CD14-positive monocyte (primary cell): Measurements from ENCODE around the gene SRF. TPM values are rescaled to one million over a fixed set of nuclear protein-coding genes. Genes with fewer than 3 reads are reported as not detected.

Experiments
- DNase-seq, 3 donors: peaks; one replicate each; pipeline ENCODE4 v3.0.0-alpha.2; 2011 to 2022
- H2AFZ ChIP-seq: 2 replicates; pipeline ENCODE4 v1.6.0; 2012; ENCODE audit warnings: mild to moderate bottlenecking, low read depth, low read length, inconsistent platforms; ENCODE audit not compliant: insufficient read depth, poor library complexity, severe bottlenecking
- H3K27ac ChIP-seq, 2 donors: 1 replicate in 1 of 2; 2 replicates in 1 of 2; pipeline ENCODE4 v1.5.1; 2012 to 2013; ENCODE audit warnings: low read length in 2 of 2, control low read depth in 1 of 2, inconsistent platforms in 1 of 2, low read depth in 1 of 2, mild to moderate bottlenecking in 1 of 2
- H3K27me3 ChIP-seq, 2 donors: one replicate each; pipeline versions ENCODE4 v1.6.0 to v1.6.1; 2011 to 2013; ENCODE audit warnings: low read length in 2 of 2; ENCODE audit not compliant: control insufficient read depth in 2 of 2, insufficient read depth in 2 of 2
- H3K36me3 ChIP-seq, 2 donors: replicated peaks in 1 of 2; 1 replicate in 1 of 2; 2 replicates in 1 of 2; pipeline versions ENCODE4 v1.5.1 to v1.6.1; 2012 to 2013; ENCODE audit warnings: low read length in 2 of 2, control low read depth in 1 of 2, inconsistent platforms in 1 of 2, mild to moderate bottlenecking in 1 of 2; ENCODE audit not compliant: insufficient read depth in 2 of 2, control insufficient read depth in 1 of 2
- H3K4me1 ChIP-seq, 2 donors: 1 replicate in 1 of 2; 2 replicates in 1 of 2; pipeline versions ENCODE4 v1.5.1 to v1.6.1; 2012 to 2013; ENCODE audit warnings: low read length in 2 of 2, control low read depth in 1 of 2, inconsistent platforms in 1 of 2, mild to moderate bottlenecking in 1 of 2, moderate library complexity in 1 of 2; ENCODE audit not compliant: insufficient read depth in 2 of 2, control insufficient read depth in 1 of 2
- H3K4me2 ChIP-seq: replicated peaks from 2 replicates; pipeline ENCODE3; 2012; ENCODE audit warnings: low read length, moderate library complexity, mild to moderate bottlenecking; ENCODE audit not compliant: poor library complexity, severe bottlenecking; ENCODE audit errors: extremely low read depth
- H3K4me3 ChIP-seq, 3 experiments: fragments of 200-600 bp in 1 of 3; sonication (generic) in 1 of 3; replicated peaks in 1 of 3; 1 replicate in 2 of 3; 2 replicates in 1 of 3; pipeline ENCODE4 v1.5.1; 2011 to 2013; ENCODE audit warnings: low read length in 3 of 3, mild to moderate bottlenecking in 3 of 3, control low read depth in 2 of 3, low read depth in 2 of 3, inconsistent platforms in 1 of 3, moderate library complexity in 1 of 3
- H3K79me2 ChIP-seq: 2 replicates; pipeline ENCODE4 v1.6.0; 2012; ENCODE audit warnings: mild to moderate bottlenecking, control low read depth, inconsistent platforms, low read length, moderate library complexity; ENCODE audit not compliant: insufficient read depth
- H3K9ac ChIP-seq: 2 replicates; pipeline ENCODE4 v1.6.0; 2017; ENCODE audit warnings: low read length, mild to moderate bottlenecking; ENCODE audit not compliant: insufficient read depth, poor library complexity, severe bottlenecking
- H3K9me3 ChIP-seq, 2 donors: replicated peaks in 1 of 2; 1 replicate in 1 of 2; 2 replicates in 1 of 2; pipeline versions ENCODE4 v1.5.1 to v1.6.1; 2012 to 2013; ENCODE audit warnings: low read length in 2 of 2, control low read depth in 1 of 2; ENCODE audit not compliant: control insufficient read depth in 1 of 2, insufficient read depth in 1 of 2
- H4K20me1 ChIP-seq: 2 replicates; pipeline ENCODE4 v1.6.0; 2012; ENCODE audit warnings: mild to moderate bottlenecking, low read length, control low read depth, moderate library complexity; ENCODE audit not compliant: insufficient read depth
- H3K27ac Mint-ChIP-seq, 7 donors: one replicate each; pipeline ENCODE4 v1.8.0; 2020; ENCODE audit warnings: mild to moderate bottlenecking in 7 of 7, mixed read lengths in 7 of 7, moderate library complexity in 6 of 7, inconsistent platforms in 2 of 7
- H3K27me3 Mint-ChIP-seq, 3 donors: one replicate each; pipeline ENCODE4 v1.8.0; 2021 to 2022; ENCODE audit warnings: low read depth in 3 of 3, mild to moderate bottlenecking in 3 of 3, mixed read lengths in 3 of 3, moderate library complexity in 3 of 3, inconsistent platforms in 1 of 3
- H3K36me3 Mint-ChIP-seq, 2 donors: one replicate each; pipeline ENCODE4 v1.8.0; 2020; ENCODE audit warnings: mixed read lengths in 2 of 2, inconsistent platforms in 1 of 2, mild to moderate bottlenecking in 1 of 2
- H3K4me1 Mint-ChIP-seq: one replicate; pipeline ENCODE4 v1.8.0; 2020; ENCODE audit warnings: mild to moderate bottlenecking, mixed read lengths
- H3K4me3 Mint-ChIP-seq, 2 donors: one replicate each; pipeline ENCODE4 v1.8.0; 2020; ENCODE audit warnings: mild to moderate bottlenecking in 2 of 2, mixed read lengths in 2 of 2, moderate library complexity in 1 of 2
- H3K9me3 Mint-ChIP-seq, 7 donors: one replicate each; pipeline ENCODE4 v1.8.0; 2020 to 2022; ENCODE audit warnings: mixed read lengths in 7 of 7, mild to moderate bottlenecking in 6 of 7, moderate library complexity in 6 of 7, inconsistent platforms in 2 of 7
- CTCF ChIP-seq: fragments of 200-600 bp; IDR thresholded peaks from one replicate; pipeline ENCODE4 v1.8.0; 2022; ENCODE audit warnings: antibody characterized with exemption, mild to moderate bottlenecking
- WGBS: methylation state at CpG from one replicate; pipeline ENCODE4 v1.1.5; 2013; ENCODE audit warnings: missing lambda C conversion rate; ENCODE audit not compliant: insufficient coverage; 5-methylcytosine and 5-hydroxymethylcytosine counted together
- intact Hi-C, 2 donors: fragments of 100-400 bp; cut with micrococcal nuclease; formaldehyde crosslinking; loops; one replicate each; pipeline versions ENCODE4 v1.15.0 to v1.15.1; 2023
- polyA plus RNA-seq, 3 donors: library from polyadenylated mRNA; depleted of rRNA in 1 of 3; unstranded in 2 of 3; stranded (reverse) in 1 of 3; fragments of 300-500 nt in 2 of 3; fragments of >200 nt in 1 of 3; fragmentation: Illumina TruSeq in 2 of 3; gene quantifications; 1 replicate in 2 of 3; 2 replicates in 1 of 3; pipeline ENCODE4 v1.2.3, GENCODE V29; 2012 to 2021

SRF gene
- polyA plus RNA-seq, 3 donors, result 3.6 to 26.9 (median 3.8) TPM

GRCh38 chr6:43219119-43219518 lies 48.0 kb downstream of the SRF start:
- no peak for DNase-seq
- Mint-ChIP-seq H3K4me3 (no peak overlapping the region), H3K27ac (no peak overlapping the region), H3K4me1 (peaks cover 2% of the 10 kb centered on the region), H3K9me3 (no peaks in the 10 kb centered on the region), H3K36me3 (peaks cover 68 to 83% of the 10 kb centered on the region in 2 donors), H3K27me3 (peaks cover 0 to 4% (median 2%) of the 10 kb centered on the region in 3 donors)
- no peak overlapping the region for H2AFZ ChIP-seq
- peaks cover 3% of the 10 kb centered on the region in 2 donors for H3K4me1 ChIP-seq
- no peak for TF ChIP-seq CTCF
- no peak overlapping the region for H3K9ac ChIP-seq
- WGBS, result 96% methylated on average over 3 of the region's 3 CpGs
- H3K27ac ChIP-seq, result no peak overlapping the region
- peaks cover 66 to 91% of the 10 kb centered on the region in 2 donors for H3K36me3 ChIP-seq
- no peaks in the 10 kb centered on the region for H3K79me2 ChIP-seq
- H3K4me3 ChIP-seq, result no peak overlapping the region
- H3K4me2 ChIP-seq, result no peak overlapping the region
- H3K27me3 ChIP-seq, result no peaks in the 10 kb centered on the region
- no peaks in the 10 kb centered on the region for H4K20me1 ChIP-seq
- H3K9me3 ChIP-seq, result no peaks in the 10 kb centered on the region
- intact Hi-C loops, result no loop called here

GRCh38 chr6:43219814-43220213 lies 48.7 kb downstream of the SRF start:
- Mint-ChIP-seq H3K36me3 (peaks cover 67 to 79% of the 10 kb centered on the region in 2 donors), H3K4me1 (peaks cover 9% of the 10 kb centered on the region), H3K4me3 (no peak overlapping the region), H3K9me3 (no peaks in the 10 kb centered on the region), H3K27me3 (peaks cover 0 to 4% (median 2%) of the 10 kb centered on the region in 3 donors), H3K27ac (peak overlapping the region in 1 of 7 donors; percentile 55)
- DNase-seq, result no peak
- peaks cover 66 to 86% of the 10 kb centered on the region in 2 donors for H3K36me3 ChIP-seq
- no peak overlapping the region for H3K9ac ChIP-seq
- no peak overlapping the region for H3K4me3 ChIP-seq
- WGBS, result 100% methylated on average over 2 of the region's 7 CpGs
- H3K27ac ChIP-seq, result no peak overlapping the region
- peaks cover 10% of the 10 kb centered on the region in 2 donors for H3K4me1 ChIP-seq
- no peak overlapping the region for H2AFZ ChIP-seq
- H3K4me2 ChIP-seq, result no peak overlapping the region
- no peaks in the 10 kb centered on the region for H3K9me3 ChIP-seq
- TF ChIP-seq CTCF, result no peak
- no peaks in the 10 kb centered on the region for H3K27me3 ChIP-seq
- intact Hi-C loops, result no loop called here
- H3K79me2 ChIP-seq, result no peaks in the 10 kb centered on the region
- H4K20me1 ChIP-seq, result no peaks in the 10 kb centered on the region
